ENCODE data around the gene KRT5. TPM values are rescaled to one million over a fixed set of nuclear protein-coding genes. Genes with fewer than 3 reads are reported as not detected.

The KRT5 gene
- total RNA-seq, 1 donor from 2014 or later, result not detected

- H3K27ac Mint-ChIP-seq, result no peak overlapping the region
- no peak for DNase-seq (ENCODE audit: low spot score)
- peaks cover 16% of the 10 kb centered on the region for H3K27me3 Mint-ChIP-seq (ENCODE audit: insufficient read depth)
- H3K9me3 Mint-ChIP-seq, result no peaks in the 10 kb centered on the region
- no peaks in the 10 kb centered on the region for H3K36me3 Mint-ChIP-seq (ENCODE audit: low read depth)
- intact Hi-C loops (cut with micrococcal nuclease), result no loop called here
- H3K4me1 Mint-ChIP-seq (ENCODE audit: low read depth), result no peaks in the 10 kb centered on the region
- H3K4me3 Mint-ChIP-seq, result no peak overlapping the region
Measured at GRCh38 chr12:52464897-52465296, 55.3 kb downstream of the KRT5 start.

Other genes with a start within 250 kb of the KRT5 start
- gene KRT86, start 245.7 kb downstream of the KRT5 start, total RNA-seq, result 0.73 and 0.93 TPM in 2 replicates
- gene KRT81, start 228.9 kb downstream of the KRT5 start, total RNA-seq, result not detected in 2 replicates
- not detected in 2 replicates for gene KRT83, start 199.0 kb downstream of the KRT5 start, total RNA-seq
- not detected in 2 replicates for gene KRT85, start 152.9 kb downstream of the KRT5 start, total RNA-seq
- gene KRT84, start 134.7 kb downstream of the KRT5 start, total RNA-seq, result not detected in 2 replicates
- gene KRT82, start 114.1 kb downstream of the KRT5 start, total RNA-seq, result not detected in 2 replicates
- not detected in 2 replicates for gene KRT75, start 86.0 kb downstream of the KRT5 start, total RNA-seq
- not detected in 2 replicates for gene KRT6B, start 68.2 kb downstream of the KRT5 start, total RNA-seq
- not detected in 2 replicates for gene KRT6C, start 46.6 kb downstream of the KRT5 start, total RNA-seq
- gene KRT6A, start 27.1 kb downstream of the KRT5 start, total RNA-seq, result not detected in 2 replicates
- gene KRT71, start 32.8 kb upstream of the KRT5 start, total RNA-seq, result not detected in 2 replicates
- not detected in 2 replicates for gene KRT74, start 53.4 kb upstream of the KRT5 start, total RNA-seq
- gene KRT72, start 81.1 kb upstream of the KRT5 start, total RNA-seq, result not detected in 2 replicates
- gene KRT73, start 98.2 kb upstream of the KRT5 start, total RNA-seq, result not detected in 2 replicates
- not detected in 2 replicates for gene KRT2, start 131.8 kb upstream of the KRT5 start, total RNA-seq
- not detected in 2 replicates for gene KRT1, start 160.0 kb upstream of the KRT5 start, total RNA-seq
- gene KRT77, start 183.1 kb upstream of the KRT5 start, total RNA-seq, result not detected in 2 replicates

Measured in activated T-helper 1 cell treated with anti-CD3 and anti-CD28 coated beads, Interleukin-12 subunit alpha, Interleukin-12 subunit beta, Interleukin-2, Interleukin-4 antibody, amounts not matched to agents 30 ng/mL and 10 ng/mL and 1 ng/mL, durations not matched to agents 14 hours and 24 hours and 36 hours (primary cell).